GM19468 (cell line): Measurements from ENCODE around the gene AOC1.

Experiments
- ATAC-seq: cut with Tn5 transposase; IDR thresholded peaks from one replicate; pipeline ENCODE4 v1.9.1; 2021; ENCODE audit warnings: mild to moderate bottlenecking, moderate library complexity, moderate number of reproducible peaks; ENCODE audit not compliant: unreplicated experiment; ENCODE audit errors: extremely low read depth

Gene AOC1

DNA sequence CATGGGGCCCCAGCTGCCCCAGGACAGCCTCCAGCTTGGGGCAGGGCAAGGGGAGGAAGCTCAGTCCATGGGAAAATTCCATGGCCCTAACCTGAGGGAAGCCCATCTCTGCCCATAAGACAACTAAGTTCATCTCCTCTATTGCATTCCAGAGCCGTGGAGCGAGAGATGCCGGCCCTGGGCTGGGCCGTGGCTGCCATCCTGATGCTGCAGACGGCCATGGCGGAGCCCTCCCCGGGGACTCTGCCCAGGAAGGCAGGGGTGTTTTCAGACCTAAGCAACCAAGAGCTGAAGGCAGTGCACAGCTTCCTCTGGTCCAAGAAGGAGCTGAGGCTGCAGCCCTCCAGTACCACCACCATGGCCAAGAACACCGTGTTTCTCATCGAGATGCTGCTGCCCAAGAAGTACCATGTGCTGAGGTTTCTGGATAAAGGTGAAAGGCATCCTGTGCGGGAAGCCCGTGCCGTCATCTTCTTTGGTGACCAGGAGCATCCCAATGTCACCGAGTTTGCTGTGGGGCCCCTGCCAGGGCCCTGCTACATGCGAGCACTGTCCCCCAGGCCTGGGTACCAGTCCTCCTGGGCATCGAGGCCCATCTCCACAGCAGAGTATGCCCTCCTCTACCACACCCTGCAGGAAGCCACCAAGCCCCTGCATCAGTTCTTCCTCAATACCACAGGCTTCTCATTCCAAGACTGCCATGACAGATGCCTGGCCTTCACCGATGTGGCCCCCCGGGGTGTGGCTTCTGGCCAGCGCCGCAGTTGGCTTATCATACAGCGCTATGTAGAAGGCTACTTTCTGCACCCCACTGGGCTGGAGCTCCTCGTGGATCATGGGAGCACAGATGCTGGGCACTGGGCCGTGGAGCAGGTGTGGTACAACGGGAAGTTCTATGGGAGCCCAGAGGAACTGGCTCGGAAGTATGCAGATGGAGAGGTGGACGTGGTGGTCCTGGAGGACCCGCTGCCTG lies 4.3 kb downstream of the AOC1 start:
- no peak for ATAC-seq

DNA sequence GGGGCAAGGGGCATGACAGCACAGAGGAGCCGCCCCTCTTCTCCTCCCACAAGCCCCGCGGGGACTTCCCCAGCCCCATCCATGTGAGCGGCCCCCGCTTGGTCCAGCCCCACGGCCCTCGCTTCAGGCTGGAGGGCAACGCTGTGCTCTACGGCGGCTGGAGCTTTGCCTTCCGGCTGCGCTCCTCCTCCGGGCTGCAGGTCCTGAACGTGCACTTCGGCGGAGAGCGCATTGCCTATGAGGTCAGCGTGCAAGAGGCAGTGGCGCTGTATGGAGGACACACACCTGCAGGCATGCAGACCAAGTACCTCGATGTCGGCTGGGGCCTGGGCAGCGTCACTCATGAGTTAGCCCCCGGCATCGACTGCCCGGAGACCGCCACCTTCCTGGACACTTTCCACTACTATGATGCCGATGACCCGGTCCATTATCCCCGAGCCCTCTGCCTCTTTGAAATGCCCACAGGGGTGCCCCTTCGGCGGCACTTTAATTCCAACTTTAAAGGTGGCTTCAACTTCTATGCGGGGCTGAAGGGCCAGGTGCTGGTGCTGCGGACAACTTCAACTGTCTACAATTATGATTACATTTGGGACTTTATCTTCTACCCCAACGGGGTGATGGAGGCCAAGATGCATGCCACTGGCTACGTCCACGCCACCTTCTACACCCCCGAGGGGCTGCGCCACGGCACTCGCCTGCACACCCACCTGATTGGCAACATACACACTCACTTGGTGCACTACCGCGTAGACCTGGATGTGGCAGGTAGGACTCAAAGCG lies 5.1 kb downstream of the AOC1 start:
- no peak for ATAC-seq

DNA sequence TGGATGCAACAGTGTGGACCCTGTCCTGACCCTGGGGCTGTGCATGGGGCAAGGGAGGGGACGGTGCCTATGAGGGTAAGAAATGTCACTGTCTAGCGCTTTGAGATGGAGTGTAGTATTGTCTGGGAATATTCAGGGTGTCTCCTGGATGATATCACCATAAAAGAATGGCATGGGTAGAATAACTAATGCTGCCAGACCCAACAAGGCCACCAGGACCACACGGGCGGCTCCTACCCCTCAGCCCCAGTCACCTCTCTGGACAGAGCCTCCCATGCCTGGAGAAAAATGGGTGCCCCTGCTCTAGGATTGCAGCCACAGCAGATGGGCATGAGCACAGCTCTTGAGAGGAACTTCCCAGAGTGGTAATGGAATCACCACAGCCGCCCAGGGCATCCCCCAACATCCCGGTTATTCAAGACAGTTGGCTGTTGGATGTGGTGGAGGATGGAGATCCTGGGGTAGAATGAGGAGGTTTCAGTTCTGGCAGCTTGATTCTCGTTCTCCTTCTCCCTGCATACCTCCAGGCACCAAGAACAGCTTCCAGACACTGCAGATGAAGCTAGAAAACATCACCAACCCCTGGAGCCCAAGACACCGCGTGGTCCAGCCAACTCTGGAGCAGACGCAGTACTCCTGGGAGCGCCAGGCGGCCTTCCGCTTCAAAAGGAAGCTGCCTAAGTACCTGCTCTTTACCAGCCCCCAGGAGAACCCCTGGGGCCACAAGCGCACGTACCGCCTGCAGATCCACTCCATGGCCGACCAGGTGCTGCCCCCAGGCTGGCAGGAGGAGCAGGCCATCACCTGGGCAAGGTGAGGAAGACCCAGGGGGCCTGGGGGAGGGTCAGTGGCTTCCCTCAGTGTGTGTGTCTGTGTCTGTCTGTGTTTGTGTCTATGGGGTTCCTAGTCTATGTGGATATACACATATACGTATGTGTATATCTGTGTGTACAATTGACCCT lies 6.2 kb downstream of the AOC1 start:
- ATAC-seq = no peak

DNA sequence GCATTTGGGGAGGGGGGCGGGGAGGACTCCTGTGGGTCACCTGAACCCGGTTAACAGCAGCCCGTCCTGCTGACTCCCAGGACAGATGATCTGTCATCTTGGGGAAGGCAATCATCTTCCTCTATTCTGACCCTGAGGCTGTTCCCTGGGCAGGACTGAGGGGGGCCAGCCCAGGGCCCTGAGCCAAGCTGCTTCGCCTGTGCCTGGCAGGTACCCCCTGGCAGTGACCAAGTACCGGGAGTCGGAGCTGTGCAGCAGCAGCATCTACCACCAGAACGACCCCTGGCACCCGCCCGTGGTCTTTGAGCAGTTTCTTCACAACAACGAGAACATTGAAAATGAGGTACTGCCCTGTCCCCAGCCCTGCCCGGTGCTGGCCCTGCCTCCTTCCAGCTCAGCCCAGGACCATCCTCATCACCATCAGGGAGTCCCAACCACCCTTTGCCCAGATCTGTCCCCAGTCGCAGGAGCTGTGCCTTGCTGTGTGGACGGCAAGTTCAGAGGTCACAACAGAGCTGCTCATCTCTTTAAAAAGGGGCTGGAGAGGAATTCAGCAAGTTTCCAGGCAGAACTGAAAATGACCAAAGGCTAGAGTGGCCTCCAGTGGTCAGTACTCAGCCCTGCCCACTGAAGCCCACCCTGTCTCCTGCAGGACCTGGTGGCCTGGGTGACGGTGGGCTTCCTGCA lies 8.1 kb downstream of the AOC1 start:
- ATAC-seq = no peak

DNA sequence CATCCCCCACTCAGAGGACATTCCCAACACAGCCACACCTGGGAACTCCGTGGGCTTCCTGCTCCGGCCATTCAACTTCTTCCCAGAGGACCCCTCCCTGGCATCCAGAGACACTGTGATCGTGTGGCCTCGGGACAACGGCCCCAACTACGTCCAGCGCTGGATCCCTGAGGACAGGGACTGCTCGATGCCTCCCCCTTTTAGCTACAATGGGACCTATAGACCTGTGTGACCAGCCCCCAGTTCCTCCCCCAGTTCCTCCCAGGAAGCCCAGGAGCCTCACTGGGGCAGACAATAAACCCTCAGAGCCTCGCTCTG lies 8.6 kb downstream of the AOC1 start:
- ATAC-seq = no peak

DNA sequence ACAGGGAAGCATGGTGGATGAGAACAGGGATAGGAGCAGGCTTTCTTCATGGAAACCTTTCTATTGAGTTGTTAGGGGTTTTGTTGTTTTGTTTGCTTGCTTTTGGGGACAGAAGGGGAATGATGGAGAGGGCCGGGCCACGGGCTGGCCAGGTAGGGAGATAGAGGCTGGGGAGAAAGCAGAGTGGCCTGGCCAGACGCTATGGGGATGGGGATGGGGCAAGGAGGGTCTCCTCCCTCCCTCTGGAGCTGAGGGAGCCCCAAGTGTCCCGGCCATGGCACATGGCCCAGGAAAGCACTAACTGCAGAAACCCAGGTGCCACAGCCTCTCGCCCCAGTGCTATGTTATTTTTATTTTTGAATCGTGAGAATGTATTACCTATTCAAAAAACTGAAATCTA lies 10.0 kb downstream of the AOC1 start:
- ATAC-seq = no peak

DNA sequence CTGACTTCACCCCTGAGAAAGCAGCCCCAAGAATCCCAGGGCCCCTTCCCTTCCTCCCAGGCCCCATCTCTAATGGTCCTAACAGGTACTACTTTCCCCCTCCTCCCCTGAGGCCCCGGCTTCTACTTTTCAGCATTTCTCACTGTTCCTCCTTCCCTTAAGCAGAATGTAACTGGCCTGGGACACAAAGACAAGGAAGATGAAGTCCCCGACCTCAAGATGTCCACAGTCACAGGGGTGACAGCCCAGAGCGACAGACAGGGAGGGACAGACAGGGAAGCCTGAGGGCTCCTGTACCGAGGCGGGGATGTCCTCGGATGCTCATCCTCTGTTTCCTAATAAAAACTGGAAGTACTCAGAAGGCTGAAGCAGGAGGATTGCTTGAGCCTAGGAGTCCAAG lies 11.6 kb downstream of the AOC1 start:
- ATAC-seq = no peak

DNA sequence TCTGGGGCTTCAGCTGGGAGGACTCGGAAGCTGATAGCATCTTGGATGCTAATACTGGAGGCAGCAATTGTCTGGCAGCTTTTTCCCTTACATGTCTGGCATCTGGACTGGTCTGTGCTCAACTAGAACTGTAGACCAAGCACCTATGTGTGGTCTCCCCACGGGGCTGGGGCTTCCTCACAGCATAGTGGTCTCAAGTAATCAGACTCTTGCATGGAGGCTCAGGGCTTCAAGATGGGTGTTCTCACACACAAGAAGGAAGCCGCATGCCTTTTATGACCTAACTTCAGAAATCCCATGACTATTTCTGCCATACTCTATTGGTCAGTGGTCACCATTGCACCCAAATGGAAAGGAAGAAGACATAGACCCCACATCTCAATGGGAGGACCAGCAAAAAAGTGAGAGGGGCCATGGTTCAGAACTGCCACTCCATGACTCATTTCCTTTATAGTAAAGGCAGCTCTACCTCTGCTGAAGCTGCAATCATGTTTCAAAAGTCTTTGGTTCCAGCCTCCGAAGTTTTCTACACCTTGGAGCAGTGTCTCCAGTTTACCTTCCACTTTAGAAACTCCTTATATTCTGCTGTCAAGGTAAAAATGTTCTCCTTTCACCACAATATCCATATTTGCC lies 14.7 kb downstream of the AOC1 start:
- ATAC-seq = no peak

DNA sequence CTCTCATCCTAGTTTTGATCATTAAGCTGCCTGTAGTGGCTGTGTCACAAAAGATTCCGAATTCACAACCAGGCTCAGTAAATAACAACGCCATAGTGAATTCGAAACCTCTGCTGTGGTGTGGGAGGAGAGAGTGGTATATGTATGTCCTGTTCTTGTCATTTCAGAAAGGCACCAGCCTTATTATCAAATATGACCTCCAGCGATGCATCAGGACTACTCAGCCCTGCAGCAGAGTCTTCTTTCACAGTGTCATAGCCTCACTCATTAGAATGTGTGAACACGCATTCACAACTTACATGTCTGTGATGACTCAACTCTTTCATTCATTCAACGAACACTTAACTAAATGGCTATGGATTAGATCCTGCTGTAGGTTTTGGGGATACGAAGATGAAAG lies 15.3 kb downstream of the AOC1 start:
- no peak for ATAC-seq

DNA sequence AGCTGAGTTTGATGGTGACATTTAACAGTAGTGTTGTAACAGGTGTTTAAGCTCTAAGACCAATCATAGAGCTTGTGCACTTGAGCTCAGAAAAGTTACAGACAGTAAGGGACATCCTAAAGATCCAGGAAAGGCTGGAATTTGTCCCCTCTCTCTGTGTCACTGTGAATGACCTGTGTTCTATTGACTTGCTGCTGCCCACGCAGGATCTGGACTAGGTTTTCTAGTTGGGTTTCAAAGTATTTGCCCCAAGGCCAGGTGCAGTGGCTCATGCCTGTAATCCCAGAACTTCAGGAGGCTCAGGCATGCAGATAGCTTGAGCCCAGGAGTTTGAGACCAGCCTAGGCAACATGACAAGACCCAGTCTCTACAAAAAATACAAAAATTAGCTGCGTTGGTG lies 17.1 kb downstream of the AOC1 start:
- no peak for ATAC-seq

DNA sequence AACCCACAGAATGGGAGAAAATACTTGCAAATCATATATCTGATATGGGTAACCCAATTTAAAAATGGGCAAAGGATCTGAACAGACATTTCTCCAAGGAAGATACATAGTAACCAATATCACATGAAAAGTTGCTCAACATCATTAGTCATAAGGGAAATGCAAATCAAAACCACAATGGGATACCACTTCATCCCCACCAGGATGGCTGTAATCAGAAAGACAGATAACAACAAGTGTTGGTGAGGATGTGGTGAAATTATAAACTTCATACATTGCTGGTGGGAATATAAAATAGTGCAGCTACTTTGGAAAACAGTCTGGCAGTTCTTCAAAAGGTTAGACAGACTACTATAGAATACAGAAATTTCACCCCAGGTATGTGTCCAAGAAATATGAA lies 19.3 kb downstream of the AOC1 start:
- ATAC-seq = no peak

DNA sequence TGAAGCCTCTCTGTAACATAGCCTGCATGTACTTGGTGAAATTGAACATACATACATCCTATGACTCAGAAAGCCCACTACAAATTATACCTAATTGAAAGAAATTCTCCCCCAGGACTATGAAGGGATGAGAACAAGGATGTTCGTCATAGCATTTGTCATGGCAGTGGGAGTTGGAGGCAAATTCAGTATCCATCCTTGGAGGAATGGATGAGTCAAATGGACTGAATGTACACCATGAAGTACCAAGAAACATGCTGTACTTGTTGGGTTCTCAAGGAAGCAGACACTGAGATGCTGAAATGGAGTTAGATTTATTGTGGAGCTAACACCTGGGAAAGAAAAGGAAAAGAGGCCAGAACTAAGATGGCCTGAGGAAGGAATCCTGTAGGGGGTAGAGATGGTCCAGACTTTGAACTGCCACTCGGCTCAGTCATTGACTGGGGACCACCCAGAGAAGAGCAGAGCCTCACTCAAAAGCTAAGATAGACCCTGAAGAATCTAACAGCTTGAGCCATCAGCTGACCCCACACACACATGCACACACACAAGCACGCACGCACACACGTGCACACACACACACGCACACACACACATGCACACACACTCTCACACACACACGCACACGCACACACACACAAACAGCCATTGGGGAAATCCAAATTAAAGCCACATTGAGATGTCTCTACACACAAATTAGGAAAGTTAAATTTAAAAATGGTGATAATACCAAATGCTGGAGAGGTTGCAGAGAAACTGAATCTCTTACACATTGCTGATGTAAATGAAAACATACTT lies 22.3 kb downstream of the AOC1 start:
- no peak for ATAC-seq

DNA sequence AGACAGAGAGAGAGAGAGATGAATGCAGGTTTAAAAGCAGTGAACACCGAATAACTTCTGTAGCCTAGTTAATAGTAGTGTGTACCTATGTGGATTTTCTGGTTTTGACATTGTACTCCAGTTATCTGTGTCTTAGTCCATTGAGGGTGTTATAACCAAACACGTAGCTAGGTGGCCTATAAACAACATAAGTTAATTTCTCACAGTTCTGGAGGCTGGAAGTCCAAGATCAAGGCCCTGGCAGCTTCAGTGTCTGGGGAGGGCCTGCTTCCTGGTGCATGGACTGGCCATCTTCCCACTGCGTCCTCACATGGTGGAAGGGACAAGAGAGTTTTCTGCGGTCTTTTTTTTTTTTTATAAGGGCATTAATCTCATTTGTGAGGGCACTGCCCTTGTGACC lies 23.5 kb downstream of the AOC1 start:
- ATAC-seq = no peak

DNA sequence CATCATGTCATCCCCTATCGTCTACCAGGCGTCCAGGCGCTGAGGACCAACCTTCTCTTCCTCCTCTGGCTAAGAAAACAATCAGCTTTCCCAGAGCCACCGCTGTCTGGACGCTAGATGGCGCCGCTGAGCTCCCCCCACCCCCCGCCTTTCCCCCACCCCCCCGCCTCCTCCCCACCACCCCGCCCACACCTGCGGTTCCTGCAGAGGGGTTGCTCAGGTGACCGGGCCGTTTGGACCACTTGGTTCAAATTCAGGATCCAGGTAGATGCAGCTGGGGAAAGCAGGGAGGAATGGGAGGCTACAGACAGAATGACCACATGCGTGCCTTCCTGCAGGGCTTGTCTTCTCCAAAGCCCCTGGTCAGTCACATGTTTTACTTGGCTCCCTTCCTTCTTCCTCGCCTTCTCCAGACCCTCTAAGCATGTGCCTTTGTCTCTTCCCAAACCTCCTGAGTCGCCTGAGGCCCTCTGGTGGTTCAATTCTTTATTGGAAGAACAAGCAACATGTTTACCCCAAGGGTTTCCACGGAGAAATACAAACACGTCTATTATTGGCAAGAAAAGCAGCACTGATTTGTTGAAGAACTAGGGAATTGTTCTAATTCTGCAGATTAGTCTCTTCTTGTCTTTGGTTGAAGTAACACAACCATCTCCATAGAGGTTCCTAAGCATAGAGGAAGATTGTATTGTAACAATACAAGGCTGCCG lies 24.7 kb downstream of the AOC1 start:
- ATAC-seq = no peak

DNA sequence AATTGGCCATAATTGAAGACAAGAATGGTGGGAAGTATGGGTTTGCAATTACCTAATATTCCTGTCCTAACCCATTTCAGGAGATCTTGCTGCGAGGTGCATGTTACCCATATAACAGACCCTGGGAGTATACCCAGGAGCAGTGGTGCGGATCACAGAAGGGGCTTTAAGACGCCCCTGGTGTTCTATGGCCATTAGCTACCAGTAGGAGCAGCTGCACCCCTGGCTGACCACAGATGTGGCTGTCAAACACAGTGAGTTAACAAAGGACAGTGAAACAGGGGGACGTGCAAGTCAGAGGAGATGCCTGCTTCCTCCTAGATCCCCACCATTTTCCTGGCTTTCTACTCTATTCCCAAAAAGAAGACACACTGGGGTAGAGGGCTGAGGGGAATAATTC lies 25.2 kb downstream of the AOC1 start:
- ATAC-seq = no peak

DNA sequence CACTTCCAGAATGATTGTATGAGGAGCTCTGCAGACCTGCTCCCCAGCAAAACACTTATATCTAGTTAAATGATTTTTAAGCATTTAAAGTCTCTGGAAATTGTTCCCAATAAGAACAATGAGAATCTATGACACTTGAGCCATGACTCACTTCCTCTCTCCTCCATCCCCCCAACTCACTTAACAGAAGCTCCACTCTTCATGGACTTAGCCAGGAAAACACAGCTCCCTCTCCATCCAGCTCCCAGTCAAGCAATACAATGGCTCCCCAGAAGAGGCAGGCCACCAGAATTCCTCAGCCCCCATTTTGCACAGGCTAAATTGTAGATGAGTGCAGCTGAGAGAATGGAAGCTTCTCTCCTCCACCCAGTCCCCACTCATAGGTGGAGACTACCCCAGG lies 27.0 kb downstream of the AOC1 start:
- ATAC-seq = no peak

DNA sequence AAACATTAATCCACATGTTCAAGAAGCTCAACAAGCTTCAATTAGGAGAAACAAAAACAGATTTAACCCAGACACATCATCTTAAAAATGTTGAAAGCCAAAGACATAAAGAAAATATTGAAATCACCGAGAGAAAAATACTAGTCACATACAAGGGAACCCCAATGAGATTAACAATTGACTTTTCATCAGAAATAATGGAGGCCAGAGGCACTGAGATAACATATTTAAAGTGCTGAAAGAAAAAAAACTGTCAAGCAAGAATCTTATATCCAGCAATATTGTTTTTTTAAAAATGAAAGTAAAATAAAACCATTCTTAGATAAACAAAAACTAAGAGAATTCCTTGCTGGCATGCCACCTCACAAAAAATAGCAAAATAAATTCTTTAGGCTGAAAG lies 28.9 kb downstream of the AOC1 start:
- ATAC-seq = no peak
